Kidney (tissue), 14 donors: Measurements from ENCODE around the gene CLTCL1. TPM values are rescaled to one million over a fixed set of nuclear protein-coding genes. Genes with fewer than 3 reads are reported as not detected.

Experiments used
- DNase-seq, 5 donors: peaks; one replicate each; pipeline ENCODE4 v3.0.0-alpha.2; 2013 to 2020
- FAIRE-seq: peaks from 2 replicates; lab custom pipeline; 2012; peaks lifted over from hg19 to GRCh38; lab: Jason Lieb, UNC
- H3K27ac ChIP-seq, 2 donors: one replicate each; pipeline ENCODE4 v1.7.0; 2013; ENCODE audit warnings: low read depth in 2 of 2, low read length in 2 of 2, inconsistent platforms in 1 of 2
- H3K27me3 ChIP-seq: one replicate; pipeline ENCODE4 v1.7.1; 2013; ENCODE audit warnings: low read length, inconsistent platforms; ENCODE audit not compliant: control insufficient read depth, insufficient read depth
- H3K36me3 ChIP-seq, 3 donors: one replicate each; pipeline versions ENCODE4 v1.7.0 to v1.7.1; 2013; ENCODE audit warnings: low read length in 3 of 3, control low read depth in 1 of 3, inconsistent platforms in 1 of 3; ENCODE audit not compliant: insufficient read depth in 3 of 3, control insufficient read depth in 2 of 3
- H3K4me1 ChIP-seq, 3 donors: one replicate each; pipeline versions ENCODE4 v1.7.0 to v1.7.1; 2013; ENCODE audit warnings: low read length in 3 of 3, inconsistent platforms in 1 of 3, low read depth in 1 of 3; ENCODE audit not compliant: control insufficient read depth in 2 of 3, insufficient read depth in 2 of 3
- H3K4me3 ChIP-seq, 3 donors: one replicate each; pipeline versions ENCODE4 v1.7.0 to v1.8.1; 2013; ENCODE audit warnings: low read length in 3 of 3, control low read depth in 1 of 3, inconsistent platforms in 1 of 3
- H3K9ac ChIP-seq, 3 donors: one replicate each; pipeline versions ENCODE4 v1.7.0 to v1.7.1; 2013; ENCODE audit warnings: low read length in 3 of 3, control low read depth in 1 of 3, inconsistent platforms in 1 of 3
- H3K9me3 ChIP-seq, 3 donors: one replicate each; pipeline versions ENCODE4 v1.7.0 to v1.7.1; 2013; ENCODE audit warnings: low read length in 3 of 3, control low read depth in 1 of 3, inconsistent platforms in 1 of 3; ENCODE audit not compliant: control insufficient read depth in 2 of 3, insufficient read depth in 1 of 3
- intact Hi-C: fragments of 100-400 bp; cut with DNase I; formaldehyde crosslinking; loops from one replicate; pipeline ENCODE4 v1.11.1; 2022
- polyA plus RNA-seq: library from polyadenylated mRNA; stranded (reverse); fragments of 350-450 nt; fragmentation: Illumina TruSeq; extraction: RNeasy Lipid Tissue Mini Kit (QIAGEN cat#74804); gene quantifications from one replicate; pipeline ENCODE4 v1.2.3, GENCODE V29; 2014; ENCODE audit warnings: low read depth, low replicate concordance; ENCODE audit not compliant: insufficient read depth
- total RNA-seq: library from RNA; stranded (reverse); fragmentation: NEBNext Ultra II Directional; extraction: Animal tissue kit (Norgen Biotek cat#: 25700); gene quantifications from one replicate; pipeline ENCODE4 v1.2.1, GENCODE V29; 2021
- TF ChIP-seq, protein P1 (sequence below): IDR thresholded peaks from 3 replicates; pipeline ENCODE4 v1.5.1; 2012; ENCODE audit warnings: mild to moderate bottlenecking, moderate library complexity, borderline replicate concordance; ENCODE audit not compliant: insufficient read depth; ENCODE audit errors: extremely low read depth
- donor health status: control.
- donor health status: control.
- donor health status: control.
- donor health status: control.
- donor health status: control.
- donor health status: DM: yes; HTN: yes; CAD: no.
- donor health status: Normal renal cell carcinoma (clear cell type).

CLTCL1 gene
- total and polyA plus RNA-seq, 2 donors from 2014 or later = 4.0 to 6.3 TPM

DNA sequence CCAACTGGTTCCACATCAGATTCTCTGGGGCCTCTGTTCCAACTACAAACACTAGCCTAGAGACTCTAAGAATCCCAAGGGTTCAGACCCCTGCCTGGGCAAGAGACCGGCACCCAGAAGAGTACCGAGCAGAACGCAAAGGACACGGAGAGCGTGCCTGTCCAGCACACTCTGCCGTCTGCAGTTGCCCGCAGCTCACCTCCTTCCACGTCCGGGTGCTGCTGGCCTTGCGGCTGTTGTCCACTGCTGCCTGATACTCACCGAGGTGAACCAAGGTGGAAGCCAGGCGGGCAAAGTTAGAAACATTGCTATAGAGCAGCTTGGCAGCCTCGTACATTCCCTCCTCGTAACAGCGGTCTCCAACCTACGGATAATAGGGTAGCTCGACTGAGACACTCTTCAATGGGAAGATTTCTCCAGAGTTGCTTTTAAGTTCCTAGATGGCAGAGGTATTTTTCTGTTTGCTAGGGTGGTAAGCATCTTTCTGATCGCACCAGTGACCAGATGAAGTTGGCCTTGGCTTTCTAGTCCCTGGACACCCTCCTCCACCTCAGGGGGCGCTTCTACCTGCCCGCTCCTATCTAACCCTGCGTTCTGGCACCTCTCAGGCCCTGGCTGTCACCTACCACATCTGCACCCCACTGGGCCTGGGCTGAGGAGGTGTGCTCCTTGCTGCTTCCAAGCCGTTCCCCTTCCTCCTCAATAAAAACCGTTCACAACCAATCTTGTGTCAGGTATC, 90.2 kb downstream of the CLTCL1 start:
- intact Hi-C loops = no loop called here
- peaks cover 0 to under 1% (median 0%) of the 10 kb centered on the region in 3 donors for H3K36me3 ChIP-seq
- H3K4me1 ChIP-seq = no peaks in the 10 kb centered on the region
- FAIRE-seq (no peak), DNase-seq (no peak)
- no peak overlapping the region for H3K27ac ChIP-seq
- H3K4me3 ChIP-seq = no peak overlapping the region
- H3K9ac ChIP-seq = no peak overlapping the region
- H3K27me3 ChIP-seq = no peaks in the 10 kb centered on the region
- H3K9me3 ChIP-seq = no peaks in the 10 kb centered on the region
- TF ChIP-seq, protein P1, sequence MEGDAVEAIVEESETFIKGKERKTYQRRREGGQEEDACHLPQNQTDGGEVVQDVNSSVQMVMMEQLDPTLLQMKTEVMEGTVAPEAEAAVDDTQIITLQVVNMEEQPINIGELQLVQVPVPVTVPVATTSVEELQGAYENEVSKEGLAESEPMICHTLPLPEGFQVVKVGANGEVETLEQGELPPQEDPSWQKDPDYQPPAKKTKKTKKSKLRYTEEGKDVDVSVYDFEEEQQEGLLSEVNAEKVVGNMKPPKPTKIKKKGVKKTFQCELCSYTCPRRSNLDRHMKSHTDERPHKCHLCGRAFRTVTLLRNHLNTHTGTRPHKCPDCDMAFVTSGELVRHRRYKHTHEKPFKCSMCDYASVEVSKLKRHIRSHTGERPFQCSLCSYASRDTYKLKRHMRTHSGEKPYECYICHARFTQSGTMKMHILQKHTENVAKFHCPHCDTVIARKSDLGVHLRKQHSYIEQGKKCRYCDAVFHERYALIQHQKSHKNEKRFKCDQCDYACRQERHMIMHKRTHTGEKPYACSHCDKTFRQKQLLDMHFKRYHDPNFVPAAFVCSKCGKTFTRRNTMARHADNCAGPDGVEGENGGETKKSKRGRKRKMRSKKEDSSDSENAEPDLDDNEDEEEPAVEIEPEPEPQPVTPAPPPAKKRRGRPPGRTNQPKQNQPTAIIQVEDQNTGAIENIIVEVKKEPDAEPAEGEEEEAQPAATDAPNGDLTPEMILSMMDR = no peak

DNA sequence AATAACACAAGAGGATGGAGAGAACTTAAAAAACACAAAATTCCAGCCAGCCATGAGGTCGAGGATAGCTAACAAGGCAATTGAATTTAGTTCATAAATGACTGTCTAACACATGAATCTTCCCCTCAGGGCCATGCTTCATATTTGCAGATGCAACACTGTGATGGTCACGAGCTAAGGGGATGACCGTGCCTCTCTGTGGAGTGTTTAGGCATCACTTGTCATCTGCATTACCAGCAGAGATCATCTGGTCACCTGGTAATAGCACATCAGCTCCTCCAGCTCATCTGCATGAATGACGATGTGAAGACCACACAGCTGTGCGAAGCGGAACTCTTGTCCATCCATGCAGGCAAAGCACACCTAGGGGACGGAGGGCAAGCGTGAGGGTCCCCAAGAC, 92.0 kb downstream of the CLTCL1 start:
- no peaks in the 10 kb centered on the region for H3K9me3 ChIP-seq
- intact Hi-C loops = no loop called here
- no peak overlapping the region for H3K27ac ChIP-seq
- H3K4me3 ChIP-seq = no peak overlapping the region
- DNase-seq = no peak
- TF ChIP-seq, protein P1 = no peak
- H3K27me3 ChIP-seq = no peaks in the 10 kb centered on the region
- H3K9ac ChIP-seq = no peak overlapping the region
- no peaks in the 10 kb centered on the region for H3K4me1 ChIP-seq
- peaks cover 0 to 3% (median 2%) of the 10 kb centered on the region in 3 donors for H3K36me3 ChIP-seq
- FAIRE-seq = no peak

DNA sequence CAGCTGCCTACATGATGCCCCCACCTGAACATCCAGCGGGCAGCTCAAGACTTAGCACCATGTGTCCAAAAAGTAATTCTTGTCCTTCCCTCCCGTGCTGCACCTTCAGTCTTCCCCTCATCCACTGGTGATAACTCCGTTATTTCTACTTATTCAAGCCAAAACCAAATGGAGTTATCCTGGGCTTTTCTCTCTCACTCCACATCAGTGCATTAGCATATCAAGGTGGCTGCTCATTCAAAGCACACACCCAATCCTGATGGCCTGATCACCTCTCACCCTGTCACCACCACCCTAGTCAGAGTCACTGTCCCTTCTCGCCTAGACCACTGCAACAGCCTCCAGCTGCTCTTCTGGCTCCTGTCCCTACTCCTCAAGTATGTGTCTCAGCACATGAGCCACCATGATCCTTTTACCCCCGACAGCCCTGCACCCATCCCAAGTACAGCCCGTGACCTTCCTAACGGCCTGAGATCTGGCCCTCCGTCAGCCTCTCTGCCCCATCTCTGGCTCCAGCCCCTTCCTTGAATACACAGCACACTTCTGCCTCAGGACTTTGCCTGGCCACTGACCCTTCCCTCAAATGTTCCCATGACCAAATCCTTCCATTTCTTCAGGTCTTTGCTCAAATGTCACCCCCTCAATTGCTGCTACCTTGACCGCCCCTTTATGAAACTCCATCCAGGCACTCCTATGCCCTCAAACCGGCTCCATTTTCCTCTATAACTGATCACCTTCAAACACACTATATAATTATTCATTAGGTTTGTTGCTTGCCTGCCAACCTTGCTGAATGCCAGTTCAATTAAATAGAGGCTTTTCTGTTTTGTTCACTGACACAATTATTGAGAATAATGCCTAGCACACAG, 93.3 kb downstream of the CLTCL1 start:
- TF ChIP-seq, protein P1 = no peak
- Histone ChIP-seq H3K9me3 (no peaks in the 10 kb centered on the region), H3K36me3 (peaks cover 0 to 3% (median 2%) of the 10 kb centered on the region in 3 donors), H3K27me3 (no peaks in the 10 kb centered on the region), H3K4me3 (no peak overlapping the region), H3K4me1 (no peaks in the 10 kb centered on the region), H3K9ac (no peak overlapping the region), H3K27ac (no peak overlapping the region)
- intact Hi-C loops = no loop called here
- FAIRE-seq (no peak), DNase-seq (no peak)
